HCT116 (cell line): ENCODE data around the gene DTNB. TPM values are rescaled to one million over a fixed set of nuclear protein-coding genes. Genes with fewer than 3 reads are reported as not detected.

Experiments used
- ATAC-seq: fragments of 200-7000 bp; cut with Tn5 transposase; 2 replicates; pipeline ENCODE4 v1.9.1; 2020; ENCODE audit warnings: mild to moderate bottlenecking, moderate library complexity
- BruUV-seq: library from RNA; stranded (reverse); fragments of 400-500 nt; replicated peaks from 2 replicates; lab custom pipeline; 2021; lab: Mats Ljungman, UMichigan
- CTCF ChIA-PET: fragments of 300-600 bp; sonication (Branson Sonifier 250); formaldehyde crosslinking; loops from one replicate; lab custom pipeline; 2021; ENCODE audit warnings: antibody characterized with exemption; lab: Charles Lee
- POLR2A ChIA-PET: fragments of 300-600, 350-600 bp; sonication (Branson Sonifier 250); formaldehyde crosslinking; loops from one replicate; lab custom pipeline; 2021; ENCODE audit warnings: antibody characterized with exemption; lab: Charles Lee
- RAD21 ChIA-PET, 2 experiments: fragments of 300-600 bp; sonication (Branson Sonifier 250); formaldehyde crosslinking; loops; one replicate each; lab custom pipeline; 2023; ENCODE audit warnings: low total read pairs in 2 of 2; ENCODE audit not compliant: uncharacterized antibody in 2 of 2, unreplicated experiment in 2 of 2, low non-redundant PET in 1 of 2; lab: Charles Lee
- DNase-seq: peaks from one replicate; pipeline ENCODE4 v3.0.0-alpha.2; 2010; ENCODE audit warnings: low read depth, low spot score
- H2AFZ ChIP-seq: fragments of 200-600 bp; shearing (Covaris generic), sonication (generic); 2 replicates; pipeline ENCODE4 v1.6.1; 2017; ENCODE audit warnings: low read depth, mixed run types, mixed read lengths, antibody characterized with exemption, low read length; ENCODE audit not compliant: poor library complexity, severe bottlenecking
- H3K27ac ChIP-seq: 2 replicates; pipeline ENCODE4 v1.5.1; 2012; ENCODE audit warnings: low read depth, low read length
- H3K27me3 ChIP-seq: fragments of 200-600 bp; sonication (generic); 2 replicates; pipeline ENCODE4 v1.6.1; 2016; ENCODE audit warnings: mixed run types, low read length, mixed read lengths; ENCODE audit not compliant: insufficient read depth
- H3K36me3 ChIP-seq, 2 experiments: fragments of 200-500 bp in 1 of 2; fragments of 200-600 bp in 1 of 2; sonication (Bioruptor generic) in 1 of 2; sonication (generic) in 1 of 2; 2 replicates each; pipeline versions ENCODE4 v1.5.1 to v1.6.1; 2014 to 2016; ENCODE audit warnings: low read length in 2 of 2, inconsistent platforms in 1 of 2, mixed read lengths in 1 of 2, mixed run types in 1 of 2; ENCODE audit not compliant: insufficient read depth in 2 of 2, control insufficient read depth in 1 of 2
- H3K4me1 ChIP-seq, 2 experiments: fragments of 200-600 bp in 1 of 2; sonication (generic) in 1 of 2; 2 replicates each; pipeline versions ENCODE4 v1.5.1 to v1.6.1; 2012 to 2017; ENCODE audit warnings: low read length in 2 of 2, inconsistent platforms in 1 of 2, mild to moderate bottlenecking in 1 of 2, mixed read lengths in 1 of 2, mixed run types in 1 of 2, moderate library complexity in 1 of 2; ENCODE audit not compliant: insufficient read depth in 2 of 2, control insufficient read depth in 1 of 2
- H3K4me2 ChIP-seq: fragments of 200-600 bp; sonication (generic); 2 replicates; pipeline ENCODE4 v1.6.1; 2017; ENCODE audit warnings: mixed run types, low read length, mixed read lengths
- H3K4me3 ChIP-seq, 2 experiments: fragments of 200-600 bp in 1 of 2; sonication (generic) in 1 of 2; replicated peaks in 1 of 2; 2 replicates each; pipeline ENCODE4 v1.5.1; 2011 to 2016; ENCODE audit warnings: low read length in 2 of 2, control low read depth in 1 of 2, low read depth in 1 of 2, mild to moderate bottlenecking in 1 of 2, mixed read lengths in 1 of 2, mixed run types in 1 of 2
- H3K79me2 ChIP-seq: fragments of 200-600 bp; sonication (generic); 2 replicates; pipeline ENCODE4 v1.6.1; 2017; ENCODE audit warnings: mild to moderate bottlenecking, mixed run types, low read length, moderate library complexity, mixed read lengths; ENCODE audit not compliant: insufficient read depth
- H3K9ac ChIP-seq: fragments of 200-600 bp; sonication (generic); 2 replicates; pipeline ENCODE4 v1.6.1; 2016; ENCODE audit warnings: low read length, mixed read lengths
- H3K9me2 ChIP-seq: fragments of 200-600 bp; sonication (generic), shearing (Covaris generic); 2 replicates; pipeline ENCODE4 v1.6.1; 2017; ENCODE audit warnings: mixed run types, mild to moderate bottlenecking, moderate library complexity; ENCODE audit not compliant: insufficient read depth
- H3K9me3 ChIP-seq, 2 experiments: fragments of 200-500 bp in 1 of 2; fragments of 200-600 bp in 1 of 2; sonication (Bioruptor generic) in 1 of 2; sonication (generic) in 1 of 2; 2 replicates each; pipeline ENCODE4 v1.6.1; 2014 to 2017; ENCODE audit warnings: low read length in 2 of 2, mixed read lengths in 2 of 2, inconsistent platforms in 1 of 2, low read depth in 1 of 2, mild to moderate bottlenecking in 1 of 2, mixed run types in 1 of 2, moderate library complexity in 1 of 2; ENCODE audit not compliant: control insufficient read depth in 1 of 2, insufficient read depth in 1 of 2
- H4K20me1 ChIP-seq: fragments of 200-600 bp; sonication (generic), shearing (Covaris generic); 2 replicates; pipeline ENCODE4 v1.6.1; 2017; ENCODE audit warnings: mixed run types, mild to moderate bottlenecking, moderate library complexity; ENCODE audit not compliant: insufficient read depth
- CBX3 ChIP-seq: IDR thresholded peaks from 2 replicates; pipeline ENCODE4 v1.6.1; 2012; ENCODE audit warnings: low read depth
- EZH2phosphoT487 ChIP-seq: fragments of 200-600 bp; IDR thresholded peaks from 2 replicates; pipeline ENCODE4 v1.6.1; 2018; ENCODE audit warnings: antibody characterized with exemption, borderline replicate concordance
- POLR2A ChIP-seq: IDR thresholded peaks from 2 replicates; pipeline ENCODE4 v1.7.0; 2011; ENCODE audit warnings: borderline replicate concordance; ENCODE audit not compliant: insufficient read depth, insufficient read length; ENCODE audit errors: extremely low read depth
- SIN3A ChIP-seq: IDR thresholded peaks from 2 replicates; pipeline ENCODE4 v1.6.1; 2012; ENCODE audit warnings: low read depth
- SRF ChIP-seq: IDR thresholded peaks from 2 replicates; pipeline ENCODE4 v1.6.1; 2012; ENCODE audit warnings: low read depth
- YY1 ChIP-seq: IDR thresholded peaks from 2 replicates; pipeline ENCODE4 v1.6.1; 2011; ENCODE audit warnings: low read length, low read depth, moderate library complexity, mild to moderate bottlenecking; ENCODE audit not compliant: insufficient replicate concordance; ENCODE audit errors: extremely low read depth
- ZFX ChIP-seq: fragments of 450-650 bp; IDR thresholded peaks from 2 replicates; pipeline ENCODE4 v1.6.1; 2017
- intact Hi-C: fragments of 100-400 bp; cut with micrococcal nuclease; formaldehyde crosslinking; loops from 2 replicates; pipeline ENCODE4 v1.10.0; 2022
- total RNA-seq: library from RNA; stranded (reverse); gene quantifications from one replicate; pipeline ENCODE4 v1.2.1, GENCODE V29; 2021; ENCODE audit not compliant: unreplicated experiment
- TF ChIP-seq, protein P1 (sequence below): IDR thresholded peaks from 2 replicates; pipeline ENCODE4 v1.6.1; 2012; ENCODE audit warnings: low read depth
- TF ChIP-seq, protein P2 (sequence below): IDR thresholded peaks from 2 replicates; pipeline ENCODE4 v1.6.1; 2012
- TF ChIP-seq, protein P3 (sequence below): IDR thresholded peaks from 2 replicates; pipeline ENCODE4 v1.6.1; 2011; ENCODE audit warnings: mild to moderate bottlenecking, low read length, moderate library complexity; ENCODE audit not compliant: insufficient replicate concordance; ENCODE audit errors: extremely low read depth

DTNB gene
- total RNA-seq, 1 experiment from 2014 or later, result 30.2 TPM

DNA sequence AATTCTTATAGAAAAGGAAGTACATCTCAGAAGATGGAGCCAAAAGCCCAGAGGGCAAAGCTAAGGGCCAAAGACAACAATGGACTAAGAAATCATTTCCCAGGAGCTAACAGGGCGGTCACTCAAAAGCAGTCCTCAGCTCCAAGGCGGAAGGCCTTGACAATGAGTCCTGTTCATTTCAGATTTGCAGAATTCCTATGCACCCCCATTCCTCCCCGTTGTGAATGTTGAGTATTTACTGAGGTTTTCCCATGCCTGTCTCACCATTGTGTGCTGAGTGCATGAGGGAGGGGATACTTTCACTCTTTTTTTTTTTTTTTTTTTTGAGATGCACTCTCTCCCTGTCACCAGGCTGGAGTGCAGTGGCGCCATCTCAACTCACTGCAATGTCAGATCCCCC lies 18.8 kb upstream of the DTNB start (continued):
- TF ChIP-seq EZH2phosphoT487, result no peak
- TF ChIP-seq, protein P1, sequence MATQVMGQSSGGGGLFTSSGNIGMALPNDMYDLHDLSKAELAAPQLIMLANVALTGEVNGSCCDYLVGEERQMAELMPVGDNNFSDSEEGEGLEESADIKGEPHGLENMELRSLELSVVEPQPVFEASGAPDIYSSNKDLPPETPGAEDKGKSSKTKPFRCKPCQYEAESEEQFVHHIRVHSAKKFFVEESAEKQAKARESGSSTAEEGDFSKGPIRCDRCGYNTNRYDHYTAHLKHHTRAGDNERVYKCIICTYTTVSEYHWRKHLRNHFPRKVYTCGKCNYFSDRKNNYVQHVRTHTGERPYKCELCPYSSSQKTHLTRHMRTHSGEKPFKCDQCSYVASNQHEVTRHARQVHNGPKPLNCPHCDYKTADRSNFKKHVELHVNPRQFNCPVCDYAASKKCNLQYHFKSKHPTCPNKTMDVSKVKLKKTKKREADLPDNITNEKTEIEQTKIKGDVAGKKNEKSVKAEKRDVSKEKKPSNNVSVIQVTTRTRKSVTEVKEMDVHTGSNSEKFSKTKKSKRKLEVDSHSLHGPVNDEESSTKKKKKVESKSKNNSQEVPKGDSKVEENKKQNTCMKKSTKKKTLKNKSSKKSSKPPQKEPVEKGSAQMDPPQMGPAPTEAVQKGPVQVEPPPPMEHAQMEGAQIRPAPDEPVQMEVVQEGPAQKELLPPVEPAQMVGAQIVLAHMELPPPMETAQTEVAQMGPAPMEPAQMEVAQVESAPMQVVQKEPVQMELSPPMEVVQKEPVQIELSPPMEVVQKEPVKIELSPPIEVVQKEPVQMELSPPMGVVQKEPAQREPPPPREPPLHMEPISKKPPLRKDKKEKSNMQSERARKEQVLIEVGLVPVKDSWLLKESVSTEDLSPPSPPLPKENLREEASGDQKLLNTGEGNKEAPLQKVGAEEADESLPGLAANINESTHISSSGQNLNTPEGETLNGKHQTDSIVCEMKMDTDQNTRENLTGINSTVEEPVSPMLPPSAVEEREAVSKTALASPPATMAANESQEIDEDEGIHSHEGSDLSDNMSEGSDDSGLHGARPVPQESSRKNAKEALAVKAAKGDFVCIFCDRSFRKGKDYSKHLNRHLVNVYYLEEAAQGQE, result no peak
- no peak for TF ChIP-seq CBX3

DNA sequence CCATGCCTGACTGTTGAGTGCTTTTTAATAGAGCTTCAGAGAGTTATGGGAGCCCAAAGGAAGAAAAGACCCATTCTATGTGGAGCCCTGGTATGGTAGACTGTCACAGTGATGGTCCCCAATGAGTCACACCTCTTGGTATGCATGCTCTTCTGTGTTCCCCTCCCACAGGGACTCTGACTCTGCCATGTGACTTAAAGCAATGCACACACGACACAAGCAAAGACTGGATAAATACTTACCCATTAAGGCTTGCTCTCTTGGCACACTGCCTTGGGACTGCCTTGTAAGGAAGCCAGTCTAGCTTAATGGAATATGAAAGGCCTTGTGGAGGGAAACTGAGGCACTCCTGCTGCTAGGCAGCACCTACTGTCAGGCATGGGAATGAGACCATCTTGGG lies 16.7 kb upstream of the DTNB start:
- no peak overlapping the region for H3K4me3 ChIP-seq
- no peaks in the 10 kb centered on the region for H3K27me3 ChIP-seq
- no peak overlapping the region for H3K27ac ChIP-seq
- H3K9me2 ChIP-seq, result no peaks in the 10 kb centered on the region
- no TSS peak for BruUV-seq
- H3K79me2 ChIP-seq, result no peaks in the 10 kb centered on the region
- ChIA-PET RAD21 (no interaction called here), POLR2A (no interaction called here), CTCF (interaction anchor here (2.0 kb wide), 1 partner anchor 10 kb away, joined by 8 read pairs; no protein-coding TSS in a partner anchor)
- no peak overlapping the region for H3K9ac ChIP-seq
- DNase-seq (no peak), ATAC-seq (peak; percentile 75)
- peak overlapping the region; percentile 18; the same call in 1 of the 2 replicates for H3K4me2 ChIP-seq
- intact Hi-C loops, result no loop called here
- TF ChIP-seq ZFX (no peak), POLR2A (no peak), YY1 (no peak), SRF (no peak), SIN3A (no peak)
- TF ChIP-seq, protein P2, sequence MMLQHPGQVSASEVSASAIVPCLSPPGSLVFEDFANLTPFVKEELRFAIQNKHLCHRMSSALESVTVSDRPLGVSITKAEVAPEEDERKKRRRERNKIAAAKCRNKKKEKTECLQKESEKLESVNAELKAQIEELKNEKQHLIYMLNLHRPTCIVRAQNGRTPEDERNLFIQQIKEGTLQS, result no peak
- TF ChIP-seq, protein P3, sequence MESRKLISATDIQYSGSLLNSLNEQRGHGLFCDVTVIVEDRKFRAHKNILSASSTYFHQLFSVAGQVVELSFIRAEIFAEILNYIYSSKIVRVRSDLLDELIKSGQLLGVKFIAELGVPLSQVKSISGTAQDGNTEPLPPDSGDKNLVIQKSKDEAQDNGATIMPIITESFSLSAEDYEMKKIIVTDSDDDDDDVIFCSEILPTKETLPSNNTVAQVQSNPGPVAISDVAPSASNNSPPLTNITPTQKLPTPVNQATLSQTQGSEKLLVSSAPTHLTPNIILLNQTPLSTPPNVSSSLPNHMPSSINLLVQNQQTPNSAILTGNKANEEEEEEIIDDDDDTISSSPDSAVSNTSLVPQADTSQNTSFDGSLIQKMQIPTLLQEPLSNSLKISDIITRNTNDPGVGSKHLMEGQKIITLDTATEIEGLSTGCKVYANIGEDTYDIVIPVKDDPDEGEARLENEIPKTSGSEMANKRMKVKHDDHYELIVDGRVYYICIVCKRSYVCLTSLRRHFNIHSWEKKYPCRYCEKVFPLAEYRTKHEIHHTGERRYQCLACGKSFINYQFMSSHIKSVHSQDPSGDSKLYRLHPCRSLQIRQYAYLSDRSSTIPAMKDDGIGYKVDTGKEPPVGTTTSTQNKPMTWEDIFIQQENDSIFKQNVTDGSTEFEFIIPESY, result no peak
- no peak overlapping the region for H2AFZ ChIP-seq
- peaks cover 2 to 7% of the 10 kb centered on the region in 2 experiments; a peak in 3 of 4 replicates for H3K4me1 ChIP-seq
- H3K36me3 ChIP-seq, result no peaks in the 10 kb centered on the region
- H3K9me3 ChIP-seq, result no peaks in the 10 kb centered on the region
- no peaks in the 10 kb centered on the region for H4K20me1 ChIP-seq
